ENCODE results near the gene KLHL29.

DNA sequence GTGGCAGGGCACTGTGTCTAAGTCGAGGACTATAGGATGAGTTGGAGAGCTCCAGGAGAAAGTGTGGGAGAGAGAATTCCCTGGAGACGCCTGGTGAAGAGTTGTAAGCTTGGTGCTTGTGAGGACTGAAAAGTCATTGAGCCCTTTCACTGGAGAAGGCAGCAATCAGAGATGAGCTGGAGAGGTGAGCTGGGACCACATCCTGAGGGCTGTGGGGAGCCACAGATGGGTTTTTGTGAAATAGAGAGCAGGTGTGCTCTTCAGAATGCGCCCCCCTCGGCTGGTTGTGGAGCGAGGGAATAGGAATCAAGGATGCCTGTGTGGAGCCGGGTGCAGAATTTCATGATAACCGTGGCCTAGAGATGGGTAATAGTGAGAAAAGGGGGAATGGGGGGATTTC lies 224.3 kb downstream of the KLHL29 start:
- TF ChIP-seq POLR2A (IDR thresholded peaks at IDR 0.05; ENCODE audit: low read depth, low read length) (no peak), TAF1 (IDR thresholded peaks at IDR 0.05; ENCODE audit: borderline replicate concordance, low read depth, low read length) (no peak), POLR2AphosphoS5 (IDR thresholded peaks at IDR 0.05; ENCODE audit: low read depth, low read length) (no peak)
